ENCODE data around the gene PLEKHD1. TPM values are rescaled to one million over a fixed set of nuclear protein-coding genes. Genes with fewer than 3 reads are reported as not detected.

Gene PLEKHD1
- total RNA-seq, 2 experiments from 2014 or later, result 0.07 TPM; not detected in 1

DNA sequence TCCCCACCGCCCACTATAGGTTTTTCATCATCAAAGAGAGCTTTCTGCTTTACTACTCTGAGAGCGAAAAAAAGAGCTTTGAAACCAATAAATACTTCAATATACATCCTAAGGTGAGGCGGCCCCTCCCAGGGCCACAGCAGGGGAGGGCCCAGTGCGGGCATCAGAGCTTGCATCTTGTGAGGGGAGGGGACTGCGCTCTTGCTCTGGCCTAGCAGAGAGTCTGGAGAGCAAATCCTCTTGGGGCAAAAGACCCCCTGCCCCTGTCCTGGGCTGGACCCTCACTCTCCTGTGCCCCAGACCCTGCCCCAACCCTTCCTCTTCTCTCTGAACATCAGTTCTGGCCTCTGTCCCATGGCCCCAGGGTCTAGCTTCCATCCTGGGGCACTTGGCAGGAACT lies 15.6 kb downstream of the PLEKHD1 start:
- no peaks in the 10 kb centered on the region for H3K36me3 Mint-ChIP-seq (ENCODE audit: low read depth)
- ChIA-PET POLR2A (interaction anchor here (1.1 kb wide), 1 partner anchor 11 kb away, joined by 3 read pairs; no protein-coding TSS in a partner anchor), CTCF (interaction anchor here (1.3 kb wide), 1 partner anchor 9 kb away, joined by 3 read pairs; no protein-coding TSS in a partner anchor)
- H3K27ac Mint-ChIP-seq, result no peak overlapping the region
- no peak overlapping the region for H3K4me3 Mint-ChIP-seq
- intact Hi-C loops (cut with micrococcal nuclease), result no loop called here
- ATAC-seq (no peak), DNase-seq (no peak)
- no peak for TF ChIP-seq CTCF (IDR thresholded peaks at IDR 0.05)
- H3K4me1 Mint-ChIP-seq (ENCODE audit: low read depth), result no peaks in the 10 kb centered on the region
- no peaks in the 10 kb centered on the region for H3K9me3 Mint-ChIP-seq
- H3K27me3 Mint-ChIP-seq, result no peaks in the 10 kb centered on the region

GRCh38 chr14:69500736-69501135 lies 16.2 kb downstream of the PLEKHD1 start:
- no peak for DNase-seq
- ChIA-PET POLR2A (no interaction called here), CTCF (no interaction called here)
- H3K9me3 Mint-ChIP-seq, result no peaks in the 10 kb centered on the region
- H3K27ac Mint-ChIP-seq, result no peak overlapping the region
- no peaks in the 10 kb centered on the region for H3K4me1 Mint-ChIP-seq (ENCODE audit: low read depth)
- intact Hi-C loops (cut with micrococcal nuclease), result no loop called here
- no peak overlapping the region for H3K4me3 Mint-ChIP-seq
- no peak for ATAC-seq
- H3K27me3 Mint-ChIP-seq, result no peaks in the 10 kb centered on the region
- no peak for TF ChIP-seq CTCF (IDR thresholded peaks at IDR 0.05)
- no peaks in the 10 kb centered on the region for H3K36me3 Mint-ChIP-seq (ENCODE audit: low read depth)

- POLR2A ChIA-PET, result no interaction called here
- no peaks in the 10 kb centered on the region for H3K4me1 Mint-ChIP-seq (ENCODE audit: low read depth)
- TF ChIP-seq CTCF (IDR thresholded peaks at IDR 0.05), result no peak
- no peak overlapping the region for H3K27ac Mint-ChIP-seq
- ATAC-seq, result no peak
- no peak for DNase-seq
- intact Hi-C loops (cut with micrococcal nuclease), result no loop called here
- no peaks in the 10 kb centered on the region for H3K36me3 Mint-ChIP-seq (ENCODE audit: low read depth)
- CTCF ChIA-PET, result interaction anchor here (0.6 kb wide), 1 partner anchor 25 kb away, joined by 3 read pairs; no protein-coding TSS in a partner anchor
- no peak overlapping the region for H3K4me3 Mint-ChIP-seq
- no peaks in the 10 kb centered on the region for H3K9me3 Mint-ChIP-seq
- H3K27me3 Mint-ChIP-seq, result no peaks in the 10 kb centered on the region
Observed at GRCh38 chr14:69501423-69501838, 16.9 kb downstream of the PLEKHD1 start.

DNA sequence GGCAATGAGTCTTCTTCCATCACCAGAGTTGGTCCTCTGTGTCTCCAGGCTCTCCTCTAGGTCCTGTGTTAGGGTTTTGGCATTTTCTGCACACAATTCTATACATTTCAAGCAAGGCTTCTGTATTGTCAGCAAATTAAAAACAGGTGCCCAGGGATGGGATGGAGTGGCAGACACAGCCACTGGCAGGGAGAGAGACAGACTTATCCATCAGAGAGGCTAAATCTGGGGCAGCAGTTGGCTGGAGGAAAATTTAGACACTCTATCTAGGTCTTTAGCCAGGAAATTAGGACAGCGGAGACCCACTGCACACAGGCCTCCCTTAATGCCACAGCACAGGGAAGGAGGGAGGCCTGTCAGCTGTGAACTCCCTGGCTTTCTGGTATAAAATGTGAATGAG lies 20.2 kb downstream of the PLEKHD1 start:
- Mint-ChIP-seq H3K27me3 (no peaks in the 10 kb centered on the region), H3K4me1 (ENCODE audit: low read depth) (no peaks in the 10 kb centered on the region), H3K4me3 (no peak overlapping the region), H3K27ac (no peak overlapping the region), H3K9me3 (no peaks in the 10 kb centered on the region), H3K36me3 (ENCODE audit: low read depth) (no peaks in the 10 kb centered on the region)
- DNase-seq (no peak), ATAC-seq (no peak)
- intact Hi-C loops (cut with micrococcal nuclease), result no loop called here
- CTCF ChIA-PET, result interaction anchor here (1.8 to 3.5 kb wide), 2 partner anchors 12 to 43 kb away, joined by 5 to 14 read pairs; no protein-coding TSS in a partner anchor
- TF ChIP-seq CTCF (IDR thresholded peaks at IDR 0.05), result no peak
- POLR2A ChIA-PET, result no interaction called here

- H3K4me1 Mint-ChIP-seq (ENCODE audit: low read depth), result no peaks in the 10 kb centered on the region
- ATAC-seq, result no peak
- ChIA-PET CTCF (interaction anchor here (0.7 to 3.5 kb wide), 3 partner anchors 12 to 757 kb away, joined by 3 to 14 read pairs (median 5); no protein-coding TSS in a partner anchor), POLR2A (no interaction called here)
- DNase-seq, result no peak
- H3K9me3 Mint-ChIP-seq, result no peaks in the 10 kb centered on the region
- no peak overlapping the region for H3K27ac Mint-ChIP-seq
- H3K27me3 Mint-ChIP-seq, result no peaks in the 10 kb centered on the region
- no peaks in the 10 kb centered on the region for H3K36me3 Mint-ChIP-seq (ENCODE audit: low read depth)
- H3K4me3 Mint-ChIP-seq, result no peak overlapping the region
- intact Hi-C loops (cut with micrococcal nuclease), result no loop called here
- no peak for TF ChIP-seq CTCF (IDR thresholded peaks at IDR 0.05)
Observed at GRCh38 chr14:69505338-69506240, 21.1 kb downstream of the PLEKHD1 start.
